Measurements from ENCODE around the gene MPST.
A peak's percentile ranks its signal among the peaks of the same experiment; 100 is the strongest.

GRCh38 chr22:36977401-36977861, 42.1 kb upstream of the MPST start:
- no peak; the same call in 1 of the 2 replicates for TF ChIP-seq MYC (IDR thresholded peaks at IDR 0.05; ENCODE audit: low read depth, low read length)
- TF ChIP-seq CTCF (IDR thresholded peaks at IDR 0.05; ENCODE audit: low read depth, low read length): peak; percentile 67
- no peak for TF ChIP-seq POLR2A (IDR thresholded peaks at IDR 0.05; ENCODE audit: extremely low read depth, insufficient read length)
- TF ChIP-seq MAX (IDR thresholded peaks at IDR 0.05; ENCODE audit: low read depth, low read length): no peak

Measured in NB4 (cell line).